Inflammatory macrophage treated with lipopolysaccharide for 4 hours (primary cell): ENCODE data around the gene OR52I1.

Experiments used
- DNase-seq: peaks from one replicate; pipeline ENCODE4 v3.0.0-alpha.2; 2020

The OR52I1 gene

GRCh38 chr11:4615856-4616444 is 22.1 kb downstream of the OR52I1 start:
- DNase-seq, result no peak

- no peak for DNase-seq
Measured at GRCh38 chr11:4619514-4619913, 25.7 kb downstream of the OR52I1 start.

DNA sequence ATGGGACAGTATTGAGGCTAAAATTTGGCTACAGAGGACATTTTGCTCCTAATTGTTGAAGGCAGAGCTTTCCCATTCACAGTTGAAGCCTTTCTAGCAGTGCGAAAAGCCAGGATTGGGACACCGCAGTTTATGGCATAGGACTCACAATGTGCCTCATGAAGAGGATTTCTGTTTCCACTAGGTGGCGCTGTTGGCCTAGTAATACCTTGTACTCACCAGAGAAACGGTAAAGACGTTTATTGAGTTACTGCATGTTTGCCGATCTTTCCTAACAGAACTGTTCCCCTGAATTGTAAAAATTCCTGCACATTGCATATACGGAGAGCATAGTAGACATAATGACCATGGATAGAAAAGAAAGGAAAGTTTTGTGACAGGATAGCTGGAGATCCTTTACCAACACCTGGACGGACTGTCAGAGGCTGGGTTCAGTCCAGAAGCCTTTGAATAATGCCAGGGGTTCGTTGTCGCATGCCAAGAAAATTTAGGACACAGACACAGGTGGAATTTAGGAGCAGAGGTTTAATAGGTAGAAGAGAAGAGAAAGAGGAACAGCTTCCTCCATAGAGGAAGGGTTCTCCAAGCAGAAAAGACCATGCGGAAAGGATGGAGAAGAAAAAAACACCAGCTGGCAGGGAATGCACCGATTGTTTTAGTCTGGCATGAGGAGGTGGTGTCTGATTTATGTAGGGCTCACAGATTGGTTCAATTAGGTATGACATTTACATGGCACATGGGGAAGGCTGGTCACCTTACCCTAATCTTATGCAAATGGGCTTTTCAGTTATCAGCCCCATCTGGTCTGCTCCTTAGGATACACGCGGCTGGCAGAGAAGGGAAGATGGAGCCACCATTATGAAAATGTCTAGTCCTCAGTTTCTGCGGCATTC is 32.6 kb downstream of the OR52I1 start:
- DNase-seq, result peak; percentile 57

DNA sequence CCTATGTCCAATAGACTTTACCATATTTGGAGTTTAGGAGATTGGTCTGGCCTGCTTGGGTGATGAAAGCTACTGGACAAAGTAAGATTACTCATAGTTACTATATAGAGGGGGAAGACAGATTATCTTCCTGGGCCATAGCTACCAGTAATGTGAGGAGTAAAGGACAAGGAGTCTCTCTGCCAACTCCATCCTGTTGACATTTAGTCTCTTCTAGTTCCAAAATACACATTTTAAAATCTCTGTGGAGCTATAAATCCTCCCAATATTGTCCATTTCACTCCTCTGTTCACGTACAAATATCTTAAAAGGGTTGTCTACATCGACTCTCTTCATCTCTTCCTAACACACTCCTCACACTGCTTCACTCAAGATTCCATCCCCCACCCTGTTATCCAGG is 42.3 kb downstream of the OR52I1 start:
- DNase-seq, result no peak

DNA sequence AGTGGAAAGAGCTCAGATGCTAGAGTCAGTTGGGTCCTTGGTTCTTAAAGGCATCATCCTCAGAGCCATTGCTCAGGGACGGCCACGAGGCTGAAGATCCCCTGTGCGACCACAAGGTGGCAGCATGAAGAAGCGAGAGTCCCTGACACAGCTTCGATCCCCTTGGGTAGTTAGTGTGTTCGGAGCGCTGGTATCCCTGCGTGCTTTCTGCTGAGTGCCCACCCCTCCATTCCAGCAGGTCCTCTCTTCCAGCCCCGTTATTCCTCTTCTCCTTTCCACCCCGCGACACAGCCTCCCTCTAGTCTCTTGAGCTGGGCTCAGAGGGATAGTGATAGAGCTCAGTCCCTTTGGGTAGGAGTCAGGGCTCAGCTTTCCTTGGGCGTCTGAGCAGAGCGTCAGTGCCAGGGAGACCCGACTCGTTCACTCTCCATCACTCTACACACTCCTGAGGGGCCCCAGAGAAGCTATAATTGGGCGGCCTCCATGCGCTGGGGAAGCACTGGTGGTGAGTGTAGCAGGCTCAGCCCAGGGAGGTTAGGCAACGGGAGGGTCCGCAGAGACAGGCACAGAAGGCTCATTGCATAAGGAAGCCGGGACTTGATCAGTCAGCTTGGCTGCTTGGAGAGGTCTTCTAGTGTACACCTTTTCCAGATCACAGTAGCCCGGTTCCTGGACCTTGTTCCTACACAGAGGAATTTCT is 43.3 kb downstream of the OR52I1 start, which contains the start of gene OR51D1:
TSS of gene OR51D1 (plus strand) at position 516 of the 700 bp plus-strand sequence. CDS start 2,314 bp downstream, outside the sequence.
- peak; percentile 49 for DNase-seq

GRCh38 chr11:4637662-4638047 is 43.8 kb downstream of the OR52I1 start:
- DNase-seq, result no peak

- no peak for DNase-seq
Measured at GRCh38 chr11:4639931-4640330, 46.1 kb downstream of the OR52I1 start.

DNA sequence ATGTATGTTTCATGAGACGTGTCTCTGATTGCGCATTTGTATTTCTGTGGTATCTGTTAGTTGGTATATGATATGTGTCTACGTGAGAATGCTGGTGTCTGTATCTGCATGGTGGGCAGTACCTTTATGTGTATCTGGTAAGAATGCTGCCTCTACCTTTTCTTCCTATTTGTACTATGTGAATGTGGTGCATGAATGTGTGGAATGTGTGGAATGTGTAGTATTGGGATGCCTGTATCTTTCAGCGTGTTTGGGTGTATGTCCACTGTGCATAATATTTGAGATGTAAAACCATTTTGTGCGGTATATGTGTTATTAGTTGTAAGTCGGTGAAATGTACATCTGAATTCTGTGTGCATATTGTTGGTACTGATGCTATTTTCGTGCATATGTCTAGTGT is 47.7 kb downstream of the OR52I1 start:
- DNase-seq, result no peak

DNA sequence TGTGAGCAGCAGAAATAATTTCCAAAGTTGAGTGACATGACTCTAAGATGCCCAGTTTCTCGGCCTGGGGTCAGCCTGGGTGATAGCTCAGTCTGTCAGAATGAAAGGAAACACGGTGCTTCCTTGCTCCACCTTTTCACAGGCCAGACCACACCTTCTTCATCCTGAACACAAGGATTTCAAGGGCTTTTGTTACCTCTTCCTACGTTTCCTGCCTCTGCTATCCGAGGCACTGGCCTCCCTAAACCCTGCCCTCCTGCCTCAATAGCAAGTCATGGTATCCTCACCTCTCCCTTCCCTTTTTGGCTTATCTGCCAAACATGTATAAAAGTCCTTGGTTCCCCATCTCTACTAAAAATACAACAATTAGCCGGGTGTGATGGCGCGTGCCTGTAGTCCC is 48.2 kb downstream of the OR52I1 start:
- DNase-seq, result no peak

GRCh38 chr11:4643076-4643475 is 49.2 kb downstream of the OR52I1 start:
- DNase-seq, result no peak

- DNase-seq, result no peak
Measured at GRCh38 chr11:4643682-4644081, 49.8 kb downstream of the OR52I1 start, which contains the start of gene OR51E1. OR51E1 (plus strand) TSS chr11:4643982; CDS start chr11:4652527, 8,545 bp downstream.

- no peak for DNase-seq
Measured at GRCh38 chr11:4644233-4644632, 50.4 kb downstream of the OR52I1 start.
